ENCODE measurements around the gene ANKDD1B.

ANKDD1B gene

GRCh38 chr5:75566710-75567309 lies 44.4 kb upstream of the ANKDD1B start (continued):
- peak; percentile 44; the same call in 1 of the 2 replicates for TF ChIP-seq INSM2 (tag by site-specific recombination; IDR thresholded peaks at IDR 0.05)
- TF ChIP-seq MZF1 (tag by site-specific recombination; IDR thresholded peaks at IDR 0.05; ENCODE audit: borderline replicate concordance): peak; percentile 89
- TF ChIP-seq, protein P1, sequence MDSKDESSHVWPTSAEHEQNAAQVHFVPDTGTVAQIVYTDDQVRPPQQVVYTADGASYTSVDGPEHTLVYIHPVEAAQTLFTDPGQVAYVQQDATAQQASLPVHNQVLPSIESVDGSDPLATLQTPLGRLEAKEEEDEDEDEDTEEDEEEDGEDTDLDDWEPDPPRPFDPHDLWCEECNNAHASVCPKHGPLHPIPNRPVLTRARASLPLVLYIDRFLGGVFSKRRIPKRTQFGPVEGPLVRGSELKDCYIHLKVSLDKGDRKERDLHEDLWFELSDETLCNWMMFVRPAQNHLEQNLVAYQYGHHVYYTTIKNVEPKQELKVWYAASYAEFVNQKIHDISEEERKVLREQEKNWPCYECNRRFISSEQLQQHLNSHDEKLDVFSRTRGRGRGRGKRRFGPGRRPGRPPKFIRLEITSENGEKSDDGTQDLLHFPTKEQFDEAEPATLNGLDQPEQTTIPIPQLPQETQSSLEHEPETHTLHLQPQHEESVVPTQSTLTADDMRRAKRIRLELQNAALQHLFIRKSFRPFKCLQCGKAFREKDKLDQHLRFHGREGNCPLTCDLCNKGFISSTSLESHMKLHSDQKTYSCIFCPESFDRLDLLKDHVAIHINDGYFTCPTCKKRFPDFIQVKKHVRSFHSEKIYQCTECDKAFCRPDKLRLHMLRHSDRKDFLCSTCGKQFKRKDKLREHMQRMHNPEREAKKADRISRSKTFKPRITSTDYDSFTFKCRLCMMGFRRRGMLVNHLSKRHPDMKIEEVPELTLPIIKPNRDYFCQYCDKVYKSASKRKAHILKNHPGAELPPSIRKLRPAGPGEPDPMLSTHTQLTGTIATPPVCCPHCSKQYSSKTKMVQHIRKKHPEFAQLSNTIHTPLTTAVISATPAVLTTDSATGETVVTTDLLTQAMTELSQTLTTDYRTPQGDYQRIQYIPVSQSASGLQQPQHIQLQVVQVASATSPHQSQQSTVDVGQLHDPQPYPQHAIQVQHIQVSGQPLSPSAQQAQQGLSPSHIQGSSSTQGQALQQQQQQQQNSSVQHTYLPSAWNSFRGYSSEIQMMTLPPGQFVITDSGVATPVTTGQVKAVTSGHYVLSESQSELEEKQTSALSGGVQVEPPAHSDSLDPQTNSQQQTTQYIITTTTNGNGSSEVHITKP (tag by site-specific recombination; IDR thresholded peaks at IDR 0.05): no peak
- no peak for TF ChIP-seq MYNN (tag by site-specific recombination; IDR thresholded peaks at IDR 0.05; ENCODE audit: borderline replicate concordance)
- peak; percentile 7 for TF ChIP-seq ZNF510 (tag by site-specific recombination; IDR thresholded peaks at IDR 0.05; ENCODE audit: insufficient replicate concordance)
- TF ChIP-seq ZEB2 (tag by site-specific recombination; IDR thresholded peaks at IDR 0.05): peak; percentile 60; the same call in 1 of the 2 replicates
- TF ChIP-seq SETDB1 (IDR thresholded peaks at IDR 0.05; ENCODE audit: insufficient read length, low read length): peak; percentile 7
- TF ChIP-seq ZBTB17 (tag by site-specific recombination; IDR thresholded peaks at IDR 0.05): no peak
- TF ChIP-seq, protein P2, sequence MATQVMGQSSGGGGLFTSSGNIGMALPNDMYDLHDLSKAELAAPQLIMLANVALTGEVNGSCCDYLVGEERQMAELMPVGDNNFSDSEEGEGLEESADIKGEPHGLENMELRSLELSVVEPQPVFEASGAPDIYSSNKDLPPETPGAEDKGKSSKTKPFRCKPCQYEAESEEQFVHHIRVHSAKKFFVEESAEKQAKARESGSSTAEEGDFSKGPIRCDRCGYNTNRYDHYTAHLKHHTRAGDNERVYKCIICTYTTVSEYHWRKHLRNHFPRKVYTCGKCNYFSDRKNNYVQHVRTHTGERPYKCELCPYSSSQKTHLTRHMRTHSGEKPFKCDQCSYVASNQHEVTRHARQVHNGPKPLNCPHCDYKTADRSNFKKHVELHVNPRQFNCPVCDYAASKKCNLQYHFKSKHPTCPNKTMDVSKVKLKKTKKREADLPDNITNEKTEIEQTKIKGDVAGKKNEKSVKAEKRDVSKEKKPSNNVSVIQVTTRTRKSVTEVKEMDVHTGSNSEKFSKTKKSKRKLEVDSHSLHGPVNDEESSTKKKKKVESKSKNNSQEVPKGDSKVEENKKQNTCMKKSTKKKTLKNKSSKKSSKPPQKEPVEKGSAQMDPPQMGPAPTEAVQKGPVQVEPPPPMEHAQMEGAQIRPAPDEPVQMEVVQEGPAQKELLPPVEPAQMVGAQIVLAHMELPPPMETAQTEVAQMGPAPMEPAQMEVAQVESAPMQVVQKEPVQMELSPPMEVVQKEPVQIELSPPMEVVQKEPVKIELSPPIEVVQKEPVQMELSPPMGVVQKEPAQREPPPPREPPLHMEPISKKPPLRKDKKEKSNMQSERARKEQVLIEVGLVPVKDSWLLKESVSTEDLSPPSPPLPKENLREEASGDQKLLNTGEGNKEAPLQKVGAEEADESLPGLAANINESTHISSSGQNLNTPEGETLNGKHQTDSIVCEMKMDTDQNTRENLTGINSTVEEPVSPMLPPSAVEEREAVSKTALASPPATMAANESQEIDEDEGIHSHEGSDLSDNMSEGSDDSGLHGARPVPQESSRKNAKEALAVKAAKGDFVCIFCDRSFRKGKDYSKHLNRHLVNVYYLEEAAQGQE (tag by site-specific recombination; IDR thresholded peaks at IDR 0.05): no peak
- TF ChIP-seq ZNF701 (tag by site-specific recombination; IDR thresholded peaks at IDR 0.05): no peak
- TF ChIP-seq ZXDB (tag by site-specific recombination; IDR thresholded peaks at IDR 0.05): 0 out of 2 replicates have a peak, but pooled peaks have one; percentile 16
- peak; percentile 45; the same call in 1 of the 2 replicates for TF ChIP-seq ZNF366 (tag by site-specific recombination; conservative IDR thresholded peaks at IDR 0.05)
- no peak for TF ChIP-seq ZNF214 (tag by site-specific recombination; IDR thresholded peaks at IDR 0.05; ENCODE audit: borderline replicate concordance)
- TF ChIP-seq ZNF558 (tag by site-specific recombination; IDR thresholded peaks at IDR 0.05): peak; percentile 60
- peak; percentile 95 for TF ChIP-seq PRDM1 (tag by site-specific recombination; IDR thresholded peaks at IDR 0.05)
- TF ChIP-seq ZNF777 (tag by site-specific recombination; IDR thresholded peaks at IDR 0.05; ENCODE audit: borderline replicate concordance): no peak
- TF ChIP-seq ZNF585B (tag by site-specific recombination; IDR thresholded peaks at IDR 0.05): no peak
- TF ChIP-seq SP7 (tag by site-specific recombination; IDR thresholded peaks at IDR 0.05): peak; percentile 52
- TF ChIP-seq ZNF600 (tag by site-specific recombination; IDR thresholded peaks at IDR 0.05): 0 out of 2 replicates have a peak, but pooled peaks have one; percentile 25

All from HEK293 (cell line).